Body of pancreas (tissue), 4 donors: ENCODE data around the gene FCRL5. TPM values are rescaled to one million over a fixed set of nuclear protein-coding genes. Genes with fewer than 3 reads are reported as not detected.
"Not testable (repeated sequence)": the region's sequence is repeated elsewhere in the genome, so short reads cannot be mapped to it uniquely, and the experiment has no call there.

Experiments
- ATAC-seq: fragments of 150-250 bp; one replicate; pipeline ENCODE4 v1.9.1; 2016
- DNase-seq, 4 donors: peaks; one replicate each; pipeline ENCODE4 v3.0.0-alpha.2; 2019
- H3K27ac ChIP-seq, 4 donors: fragments of 200-600 bp; sonication (generic); 1 replicate in 3 of 4; 2 replicates in 1 of 4; pipeline versions ENCODE4 v1.5.1 to v1.6.1; 2016 to 2019; ENCODE audit warnings: mild to moderate bottlenecking in 1 of 4, mixed read lengths in 1 of 4, moderate library complexity in 1 of 4
- H3K27me3 ChIP-seq, 2 donors: fragments of 200-600 bp; sonication (generic); one replicate each; pipeline ENCODE4 v1.6.0; 2016; ENCODE audit warnings: mild to moderate bottlenecking in 1 of 2
- H3K36me3 ChIP-seq, 2 donors: fragments of 200-600 bp; sonication (generic); replicated peaks in 1 of 2; 2 replicates each; pipeline ENCODE4 v1.5.1; 2016; ENCODE audit warnings: low read depth in 2 of 2; ENCODE audit not compliant: insufficient read depth in 1 of 2
- H3K4me1 ChIP-seq: fragments of 200-600 bp; sonication (generic); one replicate; pipeline ENCODE4 v1.6.0; 2016
- H3K4me3 ChIP-seq, 2 donors: fragments of 200-600 bp; sonication (generic); 1 replicate in 1 of 2; 2 replicates in 1 of 2; pipeline ENCODE4 v1.5.1; 2016 to 2019
- H3K9me3 ChIP-seq, 3 donors: fragments of 200-600 bp; sonication (generic); 1 replicate in 2 of 3; 2 replicates in 1 of 3; pipeline ENCODE4 v1.5.1; 2016
- CTCF ChIP-seq, 7 experiments: fragments of 450-650 bp in 4 of 7; fragments of 200-600 bp in 3 of 7; sonication (generic) in 3 of 7; IDR thresholded peaks; one replicate each; pipeline ENCODE4 v1.5.1; 2016 to 2019; ENCODE audit warnings: antibody characterized with exemption in 7 of 7
- POLR2A ChIP-seq, 3 donors: fragments of 450-650 bp; IDR thresholded peaks; one replicate each; pipeline ENCODE4 v1.6.1; 2016; ENCODE audit warnings: antibody characterized with exemption in 3 of 3, mild to moderate bottlenecking in 2 of 3
- WGBS, 2 donors: methylation state at CpG; one replicate each; pipeline ENCODE4 v1.1.5; 2017; 5-methylcytosine and 5-hydroxymethylcytosine counted together
- intact Hi-C: fragments of 100-400 bp; cut with DNase I; formaldehyde crosslinking; loops from one replicate; pipeline ENCODE4 v1.15.1; 2023
- total RNA-seq, 2 donors: library from RNA; depleted of rRNA; stranded (reverse); fragments of >200 nt; gene quantifications; one replicate each; pipeline ENCODE4 v1.1.0, GENCODE V29; 2016

Gene FCRL5
- total RNA-seq, 2 donors from 2014 or later = 0.33 to 0.52 TPM

- intact Hi-C loops = loop anchor here (10.0 kb wide), 1 partner anchor 112 kb away; no protein-coding TSS in a partner anchor
- H3K27ac ChIP-seq = no peak overlapping the region
- no peak overlapping the region for H3K4me3 ChIP-seq
- H3K9me3 ChIP-seq = no peaks in the 10 kb centered on the region
- no peak for DNase-seq
- 11 to 17% methylated on average over 2 of the region's 2 CpGs for WGBS, 2 donors
- H3K27me3 ChIP-seq = no peaks in the 10 kb centered on the region
- no peaks in the 10 kb centered on the region for H3K4me1 ChIP-seq
- ATAC-seq = no peak
- TF ChIP-seq CTCF (IDR thresholded peaks at IDR 0.05) (no peak), POLR2A (IDR thresholded peaks at IDR 0.05) (no peak)
- H3K36me3 ChIP-seq = no peaks in the 10 kb centered on the region
Observed at GRCh38 chr1:157487096-157487495, 65.2 kb downstream of the FCRL5 start.

- 65 to 90% methylated on average over 2 of the region's 2 CpGs for WGBS, 2 donors
- H3K9me3 ChIP-seq, DNase-seq, H3K4me1 ChIP-seq, ATAC-seq, H3K27me3 ChIP-seq, H3K27ac ChIP-seq, H3K4me3 ChIP-seq, H3K36me3 ChIP-seq: not testable (repeated sequence)
- intact Hi-C loops = loop anchor here (10.0 kb wide), 1 partner anchor 112 kb away; no protein-coding TSS in a partner anchor
Observed at GRCh38 chr1:157486400-157486799, 65.9 kb downstream of the FCRL5 start.

- H3K36me3 ChIP-seq = no peaks in the 10 kb centered on the region
- 47 to 63% methylated on average over 3 of the region's 3 CpGs for WGBS, 2 donors
- TF ChIP-seq CTCF (IDR thresholded peaks at IDR 0.05) = no peak
- TF ChIP-seq POLR2A (IDR thresholded peaks at IDR 0.05) = no peak
- ATAC-seq (no peak), DNase-seq (no peak)
- H3K27ac ChIP-seq = no peak overlapping the region
- H3K27me3 ChIP-seq = no peaks in the 10 kb centered on the region
- no peaks in the 10 kb centered on the region for H3K9me3 ChIP-seq
- no peak overlapping the region for H3K4me3 ChIP-seq
- H3K4me1 ChIP-seq = no peaks in the 10 kb centered on the region
- intact Hi-C loops = loop anchor here (10.0 kb wide), 1 partner anchor 111 kb away; no protein-coding TSS in a partner anchor
Observed at GRCh38 chr1:157485793-157486192, 66.5 kb downstream of the FCRL5 start.

GRCh38 chr1:157484573-157484972 is 67.7 kb downstream of the FCRL5 start:
- no peaks in the 10 kb centered on the region for H3K36me3 ChIP-seq
- no peaks in the 10 kb centered on the region for H3K4me1 ChIP-seq
- intact Hi-C loops = loop anchor here (10.0 kb wide), 1 partner anchor 110 kb away; no protein-coding TSS in a partner anchor
- TF ChIP-seq CTCF (IDR thresholded peaks at IDR 0.05) = no peak
- TF ChIP-seq POLR2A (IDR thresholded peaks at IDR 0.05) = no peak
- ATAC-seq (no peak), DNase-seq (no peak)
- H3K9me3 ChIP-seq = no peaks in the 10 kb centered on the region
- H3K27me3 ChIP-seq = no peaks in the 10 kb centered on the region
- H3K4me3 ChIP-seq = no peak overlapping the region
- H3K27ac ChIP-seq = no peak overlapping the region

- H3K4me3 ChIP-seq = no peak overlapping the region
- TF ChIP-seq POLR2A (IDR thresholded peaks at IDR 0.05) (no peak), CTCF (IDR thresholded peaks at IDR 0.05) (no peak)
- ATAC-seq = no peak
- no peaks in the 10 kb centered on the region for H3K9me3 ChIP-seq
- H3K4me1 ChIP-seq = no peaks in the 10 kb centered on the region
- DNase-seq = no peak
- WGBS, 2 donors = 87 to 97% methylated on average over 2 of the region's 2 CpGs
- no peaks in the 10 kb centered on the region for H3K36me3 ChIP-seq
- H3K27ac ChIP-seq = no peak overlapping the region
- no peaks in the 10 kb centered on the region for H3K27me3 ChIP-seq
- intact Hi-C loops = loop anchor here (10.0 kb wide), 1 partner anchor 109 kb away; no protein-coding TSS in a partner anchor
Observed at GRCh38 chr1:157483635-157484034, 68.7 kb downstream of the FCRL5 start.
